NT2/D1 (cell line): Measurements from ENCODE around the gene ZNF605.

Experiments used
- YY1 ChIP-seq: IDR thresholded peaks from 2 replicates; pipeline ENCODE4 v1.6.1; 2011; ENCODE audit not compliant: insufficient read length, insufficient read depth
- ZNF274 ChIP-seq: IDR thresholded peaks from 2 replicates; pipeline ENCODE4 v1.6.1; 2011; ENCODE audit warnings: mild to moderate bottlenecking, low read depth, low read length

DNA sequence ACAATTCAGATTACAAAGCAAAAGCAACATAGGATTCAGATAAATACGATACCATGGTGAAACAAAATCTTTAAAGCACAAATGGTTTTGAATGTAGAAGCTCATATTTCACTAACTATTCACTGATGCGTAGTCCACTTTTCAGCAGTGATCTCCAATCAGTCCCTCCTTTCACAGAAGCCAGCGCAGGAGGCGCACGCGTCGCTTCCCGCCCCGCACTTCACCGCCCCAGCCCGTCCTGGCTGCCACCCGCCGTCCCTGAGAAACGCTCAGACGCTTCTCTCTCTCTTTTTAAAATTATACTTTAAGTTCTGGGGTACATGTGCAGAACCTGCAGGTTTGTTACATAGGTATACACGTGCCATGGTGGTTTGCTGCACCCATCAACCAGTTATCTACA is 48.9 kb downstream of the ZNF605 start:
- TF ChIP-seq YY1 (no peak), ZNF274 (no peak)
